H9 (cell line): ENCODE measurements around the gene DENND5B. TPM values are rescaled to one million over a fixed set of nuclear protein-coding genes. Genes with fewer than 3 reads are reported as not detected.

Source experiments
- DNase-seq: peaks from one replicate; pipeline ENCODE4 v3.0.0-alpha.2; 2017
- H2AFZ ChIP-seq: one replicate; pipeline ENCODE4 v1.6.1; 2013; ENCODE audit warnings: mild to moderate bottlenecking, low read length, control low read depth, moderate library complexity
- H2AK5ac ChIP-seq: 2 replicates; pipeline ENCODE4 v1.6.1; 2013; ENCODE audit warnings: low read length, control low read depth, mixed read lengths; ENCODE audit not compliant: insufficient read length
- H2BK120ac ChIP-seq: one replicate; pipeline ENCODE4 v1.6.1; 2013; ENCODE audit warnings: low read depth, mild to moderate bottlenecking, low read length, control low read depth, inconsistent platforms; ENCODE audit not compliant: poor library complexity, severe bottlenecking
- H2BK12ac ChIP-seq: 2 replicates; pipeline ENCODE4 v1.6.1; 2013; ENCODE audit warnings: low read length, control low read depth, mixed read lengths, low read depth; ENCODE audit not compliant: insufficient read length
- H2BK15ac ChIP-seq: 2 replicates; pipeline ENCODE4 v1.6.1; 2013; ENCODE audit warnings: low read depth, low read length, control low read depth
- H2BK20ac ChIP-seq: one replicate; pipeline ENCODE4 v1.6.1; 2013; ENCODE audit warnings: low read depth, mild to moderate bottlenecking, low read length, control low read depth, inconsistent platforms; ENCODE audit not compliant: poor library complexity, severe bottlenecking
- H2BK5ac ChIP-seq: 2 replicates; pipeline ENCODE4 v1.6.1; 2013; ENCODE audit warnings: low read length, control low read depth, mixed read lengths; ENCODE audit not compliant: insufficient read length
- H3K14ac ChIP-seq: 2 replicates; pipeline ENCODE4 v1.6.1; 2013; ENCODE audit warnings: low read length, control low read depth; ENCODE audit not compliant: insufficient read depth
- H3K18ac ChIP-seq: 2 replicates; pipeline ENCODE4 v1.6.1; 2013; ENCODE audit warnings: low read depth, mild to moderate bottlenecking, mixed read lengths, low read length, control low read depth; ENCODE audit not compliant: insufficient read length
- H3K23ac ChIP-seq: 2 replicates; pipeline ENCODE4 v1.6.1; 2013; ENCODE audit warnings: low read length, control low read depth, mixed read lengths, low read depth; ENCODE audit not compliant: insufficient read length
- H3K23me2 ChIP-seq: 2 replicates; pipeline ENCODE4 v1.6.1; 2013; ENCODE audit warnings: low read depth, mild to moderate bottlenecking, mixed read lengths, low read length, control low read depth; ENCODE audit not compliant: insufficient read length, poor library complexity, severe bottlenecking
- H3K27ac ChIP-seq: 2 replicates; pipeline ENCODE4 v1.5.1; 2013; ENCODE audit warnings: low read length, control low read depth, mixed read lengths, low read depth; ENCODE audit not compliant: insufficient read length
- H3K27me3 ChIP-seq: 2 replicates; pipeline ENCODE4 v1.6.1; 2013; ENCODE audit warnings: low read length, control low read depth, inconsistent platforms; ENCODE audit not compliant: insufficient read depth
- H3K4ac ChIP-seq: 2 replicates; pipeline ENCODE4 v1.6.1; 2013; ENCODE audit warnings: low read depth, mild to moderate bottlenecking, control low read depth, inconsistent platforms, low read length, moderate library complexity
- H3K4me1 ChIP-seq: 2 replicates; pipeline ENCODE4 v1.6.1; 2013; ENCODE audit warnings: low read length, control low read depth, inconsistent platforms; ENCODE audit not compliant: insufficient read depth
- H3K4me2 ChIP-seq: 2 replicates; pipeline ENCODE4 v1.6.1; 2013; ENCODE audit warnings: low read length, control low read depth, mixed read lengths; ENCODE audit not compliant: insufficient read length, insufficient read depth
- H3K56ac ChIP-seq: 2 replicates; pipeline ENCODE4 v1.6.1; 2013; ENCODE audit warnings: low read depth, mild to moderate bottlenecking, mixed read lengths, low read length, control low read depth; ENCODE audit not compliant: insufficient read length
- H3K79me1 ChIP-seq: 2 replicates; pipeline ENCODE4 v1.6.1; 2013; ENCODE audit warnings: low read depth, mild to moderate bottlenecking, moderate library complexity, low read length, control low read depth, inconsistent platforms; ENCODE audit not compliant: insufficient read depth, poor library complexity, severe bottlenecking
- H3K79me2 ChIP-seq: 2 replicates; pipeline ENCODE4 v1.6.1; 2013; ENCODE audit warnings: low read length, control low read depth, inconsistent platforms; ENCODE audit not compliant: insufficient read depth
- H3K9ac ChIP-seq: 2 replicates; pipeline ENCODE4 v1.6.1; 2013; ENCODE audit warnings: low read length, control low read depth, mixed read lengths; ENCODE audit not compliant: insufficient read length; ENCODE audit errors: extremely low read depth
- H3K9me3 ChIP-seq: one replicate; pipeline ENCODE4 v1.6.1; 2013; ENCODE audit warnings: low read depth, low read length, inconsistent platforms; ENCODE audit not compliant: control insufficient read depth
- H3T11ph ChIP-seq: one replicate; pipeline ENCODE4 v1.6.1; 2013; ENCODE audit warnings: mild to moderate bottlenecking, low read length, control low read depth, inconsistent platforms
- H4K20me1 ChIP-seq: one replicate; pipeline ENCODE4 v1.6.1; 2013; ENCODE audit not compliant: control insufficient read depth, insufficient read length, insufficient read depth
- H4K5ac ChIP-seq: 2 replicates; pipeline ENCODE4 v1.6.1; 2013; ENCODE audit warnings: low read depth, mild to moderate bottlenecking, mixed read lengths, low read length, control low read depth; ENCODE audit not compliant: insufficient read length
- H4K8ac ChIP-seq: replicated peaks from 2 replicates; pipeline ENCODE4 v1.6.1; 2013; ENCODE audit warnings: low read length, control low read depth, mixed read lengths, low read depth; ENCODE audit not compliant: insufficient read length
- H4K91ac ChIP-seq: 2 replicates; pipeline ENCODE4 v1.6.1; 2013; ENCODE audit warnings: low read depth, mild to moderate bottlenecking, moderate library complexity, mixed read lengths, low read length, control low read depth; ENCODE audit not compliant: insufficient read length
- H3K27ac Mint-ChIP-seq, 3 experiments: 2 replicates in 2 of 3; 3 replicates in 1 of 3; pipeline ENCODE4 v1.8.0; 2020 to 2021; ENCODE audit warnings: mixed read lengths in 3 of 3, mild to moderate bottlenecking in 1 of 3, moderate library complexity in 1 of 3
- H3K27me3 Mint-ChIP-seq: 2 replicates; pipeline ENCODE4 v1.8.0; 2021; ENCODE audit warnings: low read depth, mild to moderate bottlenecking, moderate library complexity, mixed read lengths
- H3K36me3 Mint-ChIP-seq, 3 experiments: 2 replicates in 2 of 3; 3 replicates in 1 of 3; pipeline ENCODE4 v1.8.0; 2020 to 2021; ENCODE audit warnings: low read depth in 3 of 3, mixed read lengths in 3 of 3; ENCODE audit not compliant: insufficient read depth in 1 of 3
- H3K4me1 Mint-ChIP-seq, 2 experiments: 2 replicates each; pipeline ENCODE4 v1.8.0; 2020; ENCODE audit warnings: mixed read lengths in 2 of 2
- H3K4me3 Mint-ChIP-seq, 2 experiments: 2 replicates in 1 of 2; 3 replicates in 1 of 2; pipeline ENCODE4 v1.8.0; 2020 to 2021; ENCODE audit warnings: mild to moderate bottlenecking in 2 of 2, mixed read lengths in 2 of 2, moderate library complexity in 1 of 2
- H3K9me3 Mint-ChIP-seq, 2 experiments: 2 replicates in 1 of 2; 3 replicates in 1 of 2; pipeline ENCODE4 v1.8.0; 2020; ENCODE audit warnings: mild to moderate bottlenecking in 2 of 2, mixed read lengths in 2 of 2, moderate library complexity in 1 of 2
- WGBS: extraction: QIAGEN DNeasy Blood & Tissue Kit; methylation state at CpG from one replicate; pipeline ENCODE4 v1.1.7; 2013; ENCODE audit warnings: missing lambda C conversion rate, low lambda C conversion rate, mixed read lengths; ENCODE audit not compliant: insufficient read length; ENCODE audit errors: extremely low coverage; 5-methylcytosine and 5-hydroxymethylcytosine counted together
- total RNA-seq: library from RNA; stranded (reverse); gene quantifications from 2 replicates; pipeline ENCODE4 v1.2.1, GENCODE V29; 2021
- TF ChIP-seq, protein P1 (sequence below): fragments of 200-600 bp; sonication (generic); conservative IDR thresholded peaks from 3 replicates; pipeline ENCODE4 v1.8.0; 2021; ENCODE audit warnings: antibody characterized with exemption, mild to moderate bottlenecking

Gene DENND5B
- total RNA-seq, 1 experiment from 2014 or later: 13.4 TPM

DNA sequence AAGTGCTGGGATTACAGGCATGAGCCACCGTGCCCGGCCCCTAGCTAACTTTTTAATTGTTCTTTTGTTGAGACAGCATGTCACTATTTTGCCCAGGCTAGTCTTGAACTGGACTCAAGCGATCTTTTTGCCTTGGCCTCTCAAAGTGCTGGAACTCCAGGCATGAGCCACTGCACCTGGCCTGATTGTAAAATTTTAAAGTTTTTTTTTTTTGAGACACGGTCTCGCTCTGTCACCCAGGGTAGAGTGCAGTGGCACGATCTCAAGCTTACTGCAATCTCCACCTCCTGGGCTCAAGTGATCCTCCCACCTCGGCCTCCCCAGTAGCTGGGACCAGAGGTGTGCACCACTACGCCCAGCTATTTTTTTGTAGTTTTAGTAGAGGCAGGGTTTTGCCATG, 185.9 kb downstream of the DENND5B start:
- H3K4me3 Mint-ChIP-seq: no peak overlapping the region
- Histone ChIP-seq H4K8ac (no peak overlapping the region), H2BK20ac (no peak overlapping the region), H3K56ac (no peak overlapping the region), H3K14ac (no peak overlapping the region), H3K9me3 (no peaks in the 10 kb centered on the region), H3K27me3 (no peaks in the 10 kb centered on the region), H2BK120ac (no peak overlapping the region), H3K79me1 (no peaks in the 10 kb centered on the region), H3K18ac (no peak overlapping the region), H3K79me2 (no peaks in the 10 kb centered on the region), H3K4me1 (no peaks in the 10 kb centered on the region), H2AK5ac (no peak overlapping the region), H4K5ac (no peak overlapping the region), H2AFZ (no peak overlapping the region), H3K4me2 (no peak overlapping the region), H3K4ac (no peak overlapping the region), H4K20me1 (no peaks in the 10 kb centered on the region), H3T11ph (no peak overlapping the region), H4K91ac (no peak overlapping the region), H3K27ac (no peak overlapping the region), H2BK12ac (no peak overlapping the region), H3K23ac (no peak overlapping the region), H2BK5ac (no peak overlapping the region), H3K9ac (no peak overlapping the region), H3K23me2 (no peaks in the 10 kb centered on the region), H2BK15ac (no peak overlapping the region)
- DNase-seq: no peak
- peak overlapping the region in 2 of 3 experiments; percentile 14 to 44; a peak in 1 of 7 replicates for H3K27ac Mint-ChIP-seq
- TF ChIP-seq, protein P1, sequence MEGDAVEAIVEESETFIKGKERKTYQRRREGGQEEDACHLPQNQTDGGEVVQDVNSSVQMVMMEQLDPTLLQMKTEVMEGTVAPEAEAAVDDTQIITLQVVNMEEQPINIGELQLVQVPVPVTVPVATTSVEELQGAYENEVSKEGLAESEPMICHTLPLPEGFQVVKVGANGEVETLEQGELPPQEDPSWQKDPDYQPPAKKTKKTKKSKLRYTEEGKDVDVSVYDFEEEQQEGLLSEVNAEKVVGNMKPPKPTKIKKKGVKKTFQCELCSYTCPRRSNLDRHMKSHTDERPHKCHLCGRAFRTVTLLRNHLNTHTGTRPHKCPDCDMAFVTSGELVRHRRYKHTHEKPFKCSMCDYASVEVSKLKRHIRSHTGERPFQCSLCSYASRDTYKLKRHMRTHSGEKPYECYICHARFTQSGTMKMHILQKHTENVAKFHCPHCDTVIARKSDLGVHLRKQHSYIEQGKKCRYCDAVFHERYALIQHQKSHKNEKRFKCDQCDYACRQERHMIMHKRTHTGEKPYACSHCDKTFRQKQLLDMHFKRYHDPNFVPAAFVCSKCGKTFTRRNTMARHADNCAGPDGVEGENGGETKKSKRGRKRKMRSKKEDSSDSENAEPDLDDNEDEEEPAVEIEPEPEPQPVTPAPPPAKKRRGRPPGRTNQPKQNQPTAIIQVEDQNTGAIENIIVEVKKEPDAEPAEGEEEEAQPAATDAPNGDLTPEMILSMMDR: no peak
- no peaks in the 10 kb centered on the region; a peak in 1 of 7 replicates for H3K36me3 Mint-ChIP-seq
- no peaks in the 10 kb centered on the region for H3K27me3 Mint-ChIP-seq
- WGBS: no CpG with 5 or more reads among the region's 8 CpGs
- peaks cover 2 to 11% of the 10 kb centered on the region in 2 experiments; a peak in 3 of 4 replicates for H3K4me1 Mint-ChIP-seq
- H3K9me3 Mint-ChIP-seq: no peaks in the 10 kb centered on the region
